Heart left ventricle (tissue), 13 donors: Measurements from ENCODE around the gene C22orf42.

ENCODE experiments used
- POLR2A ChIP-seq, 2 donors: fragments of 450-650 bp; IDR thresholded peaks; one replicate each; pipeline ENCODE4 v1.6.1; 2017; ENCODE audit warnings: antibody characterized with exemption in 2 of 2, mild to moderate bottlenecking in 2 of 2, moderate library complexity in 2 of 2
- TF ChIP-seq, protein P1 (sequence below), 12 donors: fragments of 200-600 bp; sonication (generic) in 4 of 12; IDR thresholded peaks; one replicate each; pipeline versions ENCODE4 v1.5.0 to v1.8.0; 2018 to 2022; ENCODE audit warnings: antibody characterized with exemption in 12 of 12, mild to moderate bottlenecking in 5 of 12
- donor health status: ischemic (EF 13 %, LVEDD 7.1; RV severe dilation, severe dysfunction).
- donor health status: DM: no; HTN: yes; CAD: no.
- donor health status: DM: no; HTN: no; CAD: no.
- donor health status: ischemic (EF 25% LVEDD 6.9; RV normal size, moderate dysfunction).
- donor health status: ischemic (EF 25% LVEDD 5.7; RV mildly dilated, moderate dysfunction).
- donor health status: ischemic (EF 35%, LVEDD 5.7; RV mildly dilated, moderate dysfunction).
- donor health status: nonischemic (EF 11% LVEDD 7.7; RV severe dilation, severe dysfunction).
- donor health status: DM: yes; HTN: yes; CAD: no.
- donor health status: PGD.
- donor health status: ischemic (EF 29% LVEDD 5.4; RV normal size, mild dysfunction).
- donor health status: nonischemic (EF 23%, LVEDD 6.1; RV moderate dilation, normal function).

DNA sequence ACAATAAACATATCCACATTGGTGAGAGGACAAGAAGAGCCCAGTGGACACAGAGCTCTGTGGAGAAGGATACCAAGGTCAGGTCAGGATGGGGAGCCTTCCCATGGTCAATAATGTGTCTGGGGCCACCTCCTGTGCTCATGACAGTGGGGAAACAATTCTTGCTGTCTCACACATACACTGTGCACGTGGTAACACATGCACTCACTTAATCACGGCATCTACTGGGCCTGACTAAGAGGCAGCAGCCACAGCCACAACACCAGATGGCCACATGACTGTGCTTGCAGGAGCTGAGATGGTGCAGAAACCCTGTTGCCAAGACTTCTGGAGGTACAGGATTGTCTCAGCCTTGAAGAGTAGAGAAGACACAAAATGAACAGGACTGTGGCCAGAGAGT, 28.6 kb downstream of the C22orf42 start:
- TF ChIP-seq, protein P1, sequence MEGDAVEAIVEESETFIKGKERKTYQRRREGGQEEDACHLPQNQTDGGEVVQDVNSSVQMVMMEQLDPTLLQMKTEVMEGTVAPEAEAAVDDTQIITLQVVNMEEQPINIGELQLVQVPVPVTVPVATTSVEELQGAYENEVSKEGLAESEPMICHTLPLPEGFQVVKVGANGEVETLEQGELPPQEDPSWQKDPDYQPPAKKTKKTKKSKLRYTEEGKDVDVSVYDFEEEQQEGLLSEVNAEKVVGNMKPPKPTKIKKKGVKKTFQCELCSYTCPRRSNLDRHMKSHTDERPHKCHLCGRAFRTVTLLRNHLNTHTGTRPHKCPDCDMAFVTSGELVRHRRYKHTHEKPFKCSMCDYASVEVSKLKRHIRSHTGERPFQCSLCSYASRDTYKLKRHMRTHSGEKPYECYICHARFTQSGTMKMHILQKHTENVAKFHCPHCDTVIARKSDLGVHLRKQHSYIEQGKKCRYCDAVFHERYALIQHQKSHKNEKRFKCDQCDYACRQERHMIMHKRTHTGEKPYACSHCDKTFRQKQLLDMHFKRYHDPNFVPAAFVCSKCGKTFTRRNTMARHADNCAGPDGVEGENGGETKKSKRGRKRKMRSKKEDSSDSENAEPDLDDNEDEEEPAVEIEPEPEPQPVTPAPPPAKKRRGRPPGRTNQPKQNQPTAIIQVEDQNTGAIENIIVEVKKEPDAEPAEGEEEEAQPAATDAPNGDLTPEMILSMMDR (IDR thresholded peaks at IDR 0.05) = no peak
- no peak for TF ChIP-seq POLR2A (IDR thresholded peaks at IDR 0.05)
